HepG2 (cell line): Measurements from ENCODE around the gene PTPRE. TPM values are rescaled to one million over a fixed set of nuclear protein-coding genes. Genes with fewer than 3 reads are reported as not detected.

Experiments
- ATAC-seq: fragments of 200-7000 bp; cut with Tn5 transposase; 3 replicates; pipeline ENCODE4 v1.9.1; 2020; ENCODE audit warnings: mild to moderate bottlenecking, moderate library complexity
- BruUV-seq: library from RNA; stranded (reverse); fragments of 400-500 nt; replicated peaks from 2 replicates; lab custom pipeline; 2021; lab: Mats Ljungman, UMichigan
- CTCF ChIA-PET: fragments of 300-600 bp; formaldehyde crosslinking; extraction: SDS; loops from one replicate; lab custom pipeline; 2021; ENCODE audit warnings: low total read pairs, inconsistent platforms, low intra/inter-chr PET ratio; lab: Yijun Ruan, JAX
- POLR2A ChIA-PET: fragments of 350-600 bp; sonication (Branson Sonifier 250); formaldehyde crosslinking; loops from one replicate; lab custom pipeline; 2020; ENCODE audit warnings: antibody characterized with exemption, inconsistent platforms; lab: Yijun Ruan, JAX
- DNase-seq: peaks from one replicate; pipeline ENCODE4 v3.0.0-alpha.2; 2015; ENCODE audit warnings: low spot score
- FAIRE-seq: peaks from 3 replicates; lab custom pipeline; 2011; peaks lifted over from hg19 to GRCh38; lab: Jason Lieb, UNC
- H2AFZ ChIP-seq: one replicate; pipeline ENCODE4 v1.6.1; 2011; ENCODE audit warnings: low read length, inconsistent platforms
- H3K27ac ChIP-seq: fragments of 300-600 bp; 3 replicates; pipeline ENCODE4 v1.8.0; 2011; ENCODE audit warnings: mixed run types, mild to moderate bottlenecking, mixed read lengths, low read length, inconsistent platforms; ENCODE audit not compliant: insufficient read depth; ENCODE audit errors: extremely low read length
- H3K27me3 ChIP-seq, 2 experiments: fragments of 200-600 bp in 1 of 2; 2 replicates in 1 of 2; 3 replicates in 1 of 2; pipeline versions ENCODE4 v1.6.0 to v1.8.0; 2011; ENCODE audit warnings: low read length in 2 of 2, mild to moderate bottlenecking in 2 of 2, moderate library complexity in 2 of 2, inconsistent platforms in 1 of 2; ENCODE audit not compliant: insufficient read depth in 2 of 2, control insufficient read depth in 1 of 2
- H3K36me3 ChIP-seq, 2 experiments: fragments of 200-600 bp in 1 of 2; replicated peaks in 1 of 2; 2 replicates in 1 of 2; 3 replicates in 1 of 2; pipeline versions ENCODE4 v1.5.1 to v1.8.0; 2011; ENCODE audit warnings: low read length in 2 of 2, inconsistent platforms in 1 of 2; ENCODE audit not compliant: insufficient read depth in 2 of 2, control insufficient read depth in 1 of 2
- H3K4me1 ChIP-seq: 2 replicates; pipeline ENCODE4 v1.5.1; 2012; ENCODE audit warnings: low read length, inconsistent platforms; ENCODE audit not compliant: insufficient read depth
- H3K4me2 ChIP-seq: 2 replicates; pipeline ENCODE4 v1.6.0; 2011; ENCODE audit warnings: low read depth, low read length, inconsistent platforms
- H3K4me3 ChIP-seq, 3 experiments: fragments of 200-600 bp in 1 of 3; sonication (generic), shearing (Covaris generic) in 1 of 3; replicated peaks in 1 of 3; 2 replicates each; pipeline ENCODE4 v1.5.1; 2011 to 2016; ENCODE audit warnings: low read length in 3 of 3, inconsistent platforms in 2 of 3, low read depth in 2 of 3, mild to moderate bottlenecking in 2 of 3, control low read depth in 1 of 3, mixed read lengths in 1 of 3; ENCODE audit not compliant: insufficient read depth in 1 of 3
- H3K79me2 ChIP-seq: one replicate; pipeline ENCODE4 v1.6.1; 2011; ENCODE audit warnings: low read length, inconsistent platforms; ENCODE audit not compliant: insufficient read depth
- H3K9ac ChIP-seq: 2 replicates; pipeline ENCODE4 v1.6.0; 2011; ENCODE audit warnings: mild to moderate bottlenecking, low read depth, low read length, inconsistent platforms; ENCODE audit not compliant: insufficient read depth
- H3K9me3 ChIP-seq: 2 replicates; pipeline ENCODE4 v1.5.1; 2012; ENCODE audit warnings: mild to moderate bottlenecking, low read length
- H4K20me1 ChIP-seq: 2 replicates; pipeline ENCODE4 v1.6.0; 2011; ENCODE audit warnings: inconsistent platforms, mild to moderate bottlenecking, low read length, moderate library complexity; ENCODE audit not compliant: insufficient read depth
- ASH2L ChIP-seq: fragments of 300-600, 200-600 bp; sonication (generic); IDR thresholded peaks from 2 replicates; pipeline ENCODE4 v1.7.0; 2017; ENCODE audit warnings: low read depth, mild to moderate bottlenecking, moderate library complexity, mixed read lengths, low read length; ENCODE audit not compliant: insufficient read length
- FLYWCH1 ChIP-seq: sonication (generic); formaldehyde crosslinking; IDR thresholded peaks from 2 replicates; pipeline ENCODE4 v1.8.1; 2023; ENCODE audit warnings: mild to moderate bottlenecking, missing genetic modification reagents
- GTF3A ChIP-seq: sonication (generic); formaldehyde crosslinking; conservative IDR thresholded peaks from 2 replicates; pipeline ENCODE4 v1.4.0; 2020; ENCODE audit warnings: mild to moderate bottlenecking, missing genetic modification reagents
- HMGXB4 ChIP-seq, 2 experiments: sonication (generic) in 1 of 2; formaldehyde crosslinking in 1 of 2; IDR thresholded peaks; 2 replicates each; pipeline versions ENCODE4 v1.4.0 to v1.6.1; 2018 to 2020; ENCODE audit warnings: missing genetic modification reagents in 2 of 2, borderline replicate concordance in 1 of 2, low read depth in 1 of 2, mild to moderate bottlenecking in 1 of 2, missing biosample characterization in 1 of 2
- KLF11 ChIP-seq: IDR thresholded peaks from 2 replicates; pipeline ENCODE4 v1.6.1; 2016; ENCODE audit warnings: missing compliant biosample characterization
- MEIS2 ChIP-seq: sonication (generic); formaldehyde crosslinking; IDR thresholded peaks from 2 replicates; pipeline ENCODE4 v1.9.0; 2021; ENCODE audit warnings: mild to moderate bottlenecking, missing genetic modification reagents
- RELA ChIP-seq: sonication (generic); formaldehyde crosslinking; IDR thresholded peaks from 2 replicates; pipeline ENCODE4 v1.4.0; 2020; ENCODE audit warnings: missing genetic modification reagents
- ZBTB1 ChIP-seq: sonication (generic); formaldehyde crosslinking; IDR thresholded peaks from 2 replicates; pipeline ENCODE4 v1.4.0; 2020; ENCODE audit warnings: missing genetic modification reagents, borderline replicate concordance
- ZNF10 ChIP-seq: sonication (generic); formaldehyde crosslinking; IDR thresholded peaks from 2 replicates; pipeline ENCODE4 v1.4.0; 2020; ENCODE audit warnings: mild to moderate bottlenecking, low read depth, missing genetic modification reagents, borderline replicate concordance
- ZNF280B ChIP-seq: sonication (generic); formaldehyde crosslinking; IDR thresholded peaks from 2 replicates; pipeline ENCODE4 v1.5.0; 2020; ENCODE audit warnings: missing genetic modification reagents, mild to moderate bottlenecking, borderline replicate concordance
- ZNF441 ChIP-seq: sonication (generic); formaldehyde crosslinking; IDR thresholded peaks from 2 replicates; pipeline ENCODE4 v1.7.0; 2021; ENCODE audit warnings: missing genetic modification reagents, borderline replicate concordance
- ZNF513 ChIP-seq: sonication (generic); formaldehyde crosslinking; conservative IDR thresholded peaks from 2 replicates; pipeline ENCODE4 v1.5.0; 2020; ENCODE audit warnings: missing genetic modification reagents
- ZNF792 ChIP-seq: IDR thresholded peaks from 2 replicates; pipeline ENCODE4 v1.6.1; 2016
- WGBS: methylation state at CpG from one replicate; pipeline ENCODE4 v1.1.6; 2017; ENCODE audit warnings: low lambda C conversion rate; 5-methylcytosine and 5-hydroxymethylcytosine counted together
- in situ Hi-C: cut with HindIII; loops from 2 replicates; pipeline ENCODE4 v1.10.0; 2017; ENCODE audit warnings: low pct_unique_long_range_greater_than_20kb; ENCODE audit not compliant: extremely low pct_ligation_motif_present
- intact Hi-C: fragments of 100-400 bp; cut with micrococcal nuclease; formaldehyde crosslinking; loops from one replicate; pipeline ENCODE4 v1.10.0; 2022; ENCODE audit not compliant: unreplicated experiment
- polyA plus RNA-seq, 8 experiments: library from polyadenylated mRNA; depleted of rRNA in 3 of 8; stranded (reverse) in 7 of 8; unstranded in 1 of 8; fragments of >200 nt; fragmentation: Illumina TruSeq in 4 of 8; extraction: Trizol in 4 of 8; gene quantifications; 2 replicates each; pipeline versions ENCODE4 v1.2.1 to v1.2.3, GENCODE V29; 2011 to 2016; ENCODE audit warnings: low read depth in 4 of 8, missing spikeins in 1 of 8, mixed read lengths in 1 of 8; ENCODE audit not compliant: insufficient read depth in 1 of 8
- total RNA-seq, 5 experiments: library from RNA; depleted of rRNA; stranded (reverse); fragments of >200 nt; fragmentation: Illumina TruSeq; extraction: Trizol; gene quantifications; 2 replicates each; pipeline ENCODE4 v1.2.3, GENCODE V29; 2016; ENCODE audit warnings: low read depth in 1 of 5
- TF ChIP-seq, protein P1 (sequence below): IDR thresholded peaks from 2 replicates; pipeline ENCODE4 v1.6.1; 2016; ENCODE audit warnings: mild to moderate bottlenecking
- TF ChIP-seq, protein P2 (sequence below): IDR thresholded peaks from 2 replicates; pipeline ENCODE4 v1.6.1; 2012; ENCODE audit warnings: low read depth, low read length, improper control_type of control experiment

Gene PTPRE
- total and polyA plus RNA-seq, 2 of the 13 experiments (the other 11 are each of a cell fraction or from before 2014, with no cell fraction given), result 0.01 to 0.02 TPM

DNA sequence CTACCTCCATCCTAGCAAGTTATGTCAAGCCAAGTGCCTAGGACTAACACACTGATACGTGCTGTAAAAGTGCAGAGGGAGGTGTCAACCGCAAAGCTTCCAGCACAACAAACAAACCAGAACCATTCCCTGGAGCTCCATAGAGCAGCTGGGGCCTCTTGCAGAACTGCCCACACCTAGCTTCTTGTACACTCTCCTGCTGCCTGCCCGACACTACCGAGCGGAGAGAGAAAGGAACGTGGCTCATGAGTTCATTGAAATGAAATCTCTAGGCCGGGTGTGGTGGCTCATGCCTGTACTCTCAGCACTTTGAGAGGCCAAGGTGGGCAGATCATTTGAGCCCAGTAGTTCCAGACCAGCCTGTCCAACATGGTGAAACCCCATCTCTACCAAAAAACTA lies 145.8 kb downstream of the PTPRE start (continued):
- no peak for TF ChIP-seq ASH2L
- TF ChIP-seq MEIS2 (CRISPR knock-in tag), result no peak
- TF ChIP-seq, protein P1, sequence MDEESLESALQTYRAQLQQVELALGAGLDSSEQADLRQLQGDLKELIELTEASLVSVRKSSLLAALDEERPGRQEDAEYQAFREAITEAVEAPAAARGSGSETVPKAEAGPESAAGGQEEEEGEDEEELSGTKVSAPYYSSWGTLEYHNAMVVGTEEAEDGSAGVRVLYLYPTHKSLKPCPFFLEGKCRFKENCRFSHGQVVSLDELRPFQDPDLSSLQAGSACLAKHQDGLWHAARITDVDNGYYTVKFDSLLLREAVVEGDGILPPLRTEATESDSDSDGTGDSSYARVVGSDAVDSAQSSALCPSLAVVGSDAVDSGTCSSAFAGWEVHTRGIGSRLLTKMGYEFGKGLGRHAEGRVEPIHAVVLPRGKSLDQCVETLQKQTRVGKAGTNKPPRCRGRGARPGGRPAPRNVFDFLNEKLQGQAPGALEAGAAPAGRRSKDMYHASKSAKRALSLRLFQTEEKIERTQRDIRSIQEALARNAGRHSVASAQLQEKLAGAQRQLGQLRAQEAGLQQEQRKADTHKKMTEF (CRISPR knock-in tag), result no peak
- TF ChIP-seq, all 625 proteins: peak for 0

GRCh38 chr10:128053356-128053755 lies 146.5 kb downstream of the PTPRE start:
- no TSS peak for BruUV-seq
- peaks cover 4% of the 10 kb centered on the region for H3K4me1 ChIP-seq
- CTCF ChIA-PET, result no interaction called here

More at GRCh38 chr10:128053356-128053755, 146.5 kb downstream of the PTPRE start:
- Histone ChIP-seq H3K36me3 (no peaks in the 10 kb centered on the region), H3K9me3 (no peaks in the 10 kb centered on the region), H3K79me2 (no peaks in the 10 kb centered on the region), H2AFZ (no peak overlapping the region), H3K4me3 (no peak overlapping the region), H3K27ac (no peak overlapping the region), H4K20me1 (no peaks in the 10 kb centered on the region), H3K27me3 (peaks cover 5 to 17% of the 10 kb centered on the region in 2 experiments; a peak in 4 of 5 replicates), H3K4me2 (no peak overlapping the region), H3K9ac (no peak overlapping the region)
- POLR2A ChIA-PET, result no interaction called here
- ATAC-seq (no peak), FAIRE-seq (no peak), DNase-seq (no peak)
- intact Hi-C loops, result no loop called here
- in situ Hi-C loops, result no loop called here
- 43% methylated on average over 7 of the region's 7 CpGs for WGBS
- TF ChIP-seq GTF3A (CRISPR knock-in tag) (no peak), ZNF441 (CRISPR knock-in tag) (no peak), ZNF792 (CRISPR knock-in tag) (no peak), ZNF10 (CRISPR knock-in tag) (no peak), ZNF280B (CRISPR knock-in tag) (no peak), RELA (no peak), KLF11 (CRISPR knock-in tag) (no peak), HMGXB4 (CRISPR knock-in tag; IDR thresholded peaks at IDR 0.05; ENCODE audit: borderline replicate concordance in 1 of 2, low read depth in 1 of 2) (no peak), ZBTB1 (CRISPR knock-in tag) (no peak), ZNF513 (CRISPR knock-in tag) (no peak), FLYWCH1 (CRISPR knock-in tag) (no peak)
- TF ChIP-seq, protein P2, sequence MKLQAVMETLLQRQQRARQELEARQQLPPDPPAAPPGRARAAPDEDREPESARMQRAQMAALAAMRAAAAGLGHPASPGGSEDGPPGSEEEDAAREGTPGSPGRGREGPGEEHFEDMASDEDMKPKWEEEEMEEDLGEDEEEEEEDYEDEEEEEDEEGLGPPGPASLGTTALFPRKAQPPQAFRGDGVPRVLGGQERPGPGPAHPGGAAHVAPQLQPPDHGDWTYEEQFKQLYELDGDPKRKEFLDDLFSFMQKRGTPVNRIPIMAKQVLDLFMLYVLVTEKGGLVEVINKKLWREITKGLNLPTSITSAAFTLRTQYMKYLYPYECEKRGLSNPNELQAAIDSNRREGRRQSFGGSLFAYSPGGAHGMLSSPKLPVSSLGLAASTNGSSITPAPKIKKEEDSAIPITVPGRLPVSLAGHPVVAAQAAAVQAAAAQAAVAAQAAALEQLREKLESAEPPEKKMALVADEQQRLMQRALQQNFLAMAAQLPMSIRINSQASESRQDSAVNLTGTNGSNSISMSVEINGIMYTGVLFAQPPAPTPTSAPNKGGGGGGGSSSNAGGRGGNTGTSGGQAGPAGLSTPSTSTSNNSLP, result no peak
